Muscle of arm (tissue), 12 donors: Measurements from ENCODE around the gene ICOSLG. TPM values are rescaled to one million over a fixed set of nuclear protein-coding genes. Genes with fewer than 3 reads are reported as not detected.
"Not testable (repeated sequence)": the region's sequence is repeated elsewhere in the genome, so short reads cannot be mapped to it uniquely, and the experiment has no call there.

Experiments used
- DNase-seq: peaks from one replicate; pipeline ENCODE4 v3.0.0-alpha.2; 2013
- polyA plus RNA-seq, 12 donors: library from polyadenylated mRNA; unstranded; fragments of 120-200 nt; gene quantifications; one replicate each; pipeline ENCODE4 v1.2.1, GENCODE V29; 2013; ENCODE audit not compliant: insufficient read length in 12 of 12

Gene ICOSLG
- polyA plus RNA-seq, 12 donors, result 4.6 to 78.0 (median 7.4) TPM

- DNase-seq, result not testable (repeated sequence)
Measured at GRCh38 chr21:44228109-44228508, 12.6 kb downstream of the ICOSLG start.

- not testable (repeated sequence) for DNase-seq
Measured at GRCh38 chr21:44227614-44228013, 13.1 kb downstream of the ICOSLG start.

- not testable (repeated sequence) for DNase-seq
Measured at GRCh38 chr21:44225605-44226004, 15.1 kb downstream of the ICOSLG start.

- not testable (repeated sequence) for DNase-seq
Measured at GRCh38 chr21:44223334-44223733, 17.4 kb downstream of the ICOSLG start.

GRCh38 chr21:44220674-44221073 is 20.1 kb downstream of the ICOSLG start:
- not testable (repeated sequence) for DNase-seq

GRCh38 chr21:44218461-44218860 is 22.3 kb downstream of the ICOSLG start:
- not testable (repeated sequence) for DNase-seq

GRCh38 chr21:44211978-44212377 is 28.8 kb downstream of the ICOSLG start:
- not testable (repeated sequence) for DNase-seq

GRCh38 chr21:44211574-44211973 is 29.2 kb downstream of the ICOSLG start:
- DNase-seq, result not testable (repeated sequence)

- not testable (repeated sequence) for DNase-seq
Measured at GRCh38 chr21:44207860-44208646, 32.7 kb downstream of the ICOSLG start.

- not testable (repeated sequence) for DNase-seq
Measured at GRCh38 chr21:44206698-44207676, 33.8 kb downstream of the ICOSLG start.

- not testable (repeated sequence) for DNase-seq
Measured at GRCh38 chr21:44206187-44206586, 34.6 kb downstream of the ICOSLG start.

GRCh38 chr21:44202590-44203299 is 38.0 kb downstream of the ICOSLG start:
- not testable (repeated sequence) for DNase-seq

- not testable (repeated sequence) for DNase-seq
Measured at GRCh38 chr21:44199997-44200396, 40.7 kb downstream of the ICOSLG start.

- DNase-seq, result no peak
Measured at GRCh38 chr21:44199448-44199847, 41.3 kb downstream of the ICOSLG start.

- DNase-seq, result not testable (repeated sequence)
Measured at GRCh38 chr21:44197156-44197516, 43.6 kb downstream of the ICOSLG start.

- not testable (repeated sequence) for DNase-seq
Measured at GRCh38 chr21:44196212-44197155, 44.3 kb downstream of the ICOSLG start.

GRCh38 chr21:44194888-44195287 is 45.9 kb downstream of the ICOSLG start:
- not testable (repeated sequence) for DNase-seq

GRCh38 chr21:44194451-44194850 is 46.3 kb downstream of the ICOSLG start:
- DNase-seq, result not testable (repeated sequence)

GRCh38 chr21:44193108-44193507 is 47.6 kb downstream of the ICOSLG start:
- DNase-seq, result not testable (repeated sequence)
